T47D (cell line): Measurements from ENCODE around the gene DNAH11.
"Not testable (repeated sequence)": the region's sequence is repeated elsewhere in the genome, so short reads cannot be mapped to it uniquely, and the experiment has no call there.

Source experiments
- DNase-seq, 2 experiments: peaks; one replicate each; pipeline versions ENCODE4 v3.0.0 to v3.0.0-alpha.2; 2011 to 2012; ENCODE audit warnings: low read depth in 1 of 2, low spot score in 1 of 2
- JUND ChIP-seq: IDR thresholded peaks from 2 replicates; pipeline ENCODE4 v1.6.1; 2012; ENCODE audit warnings: low read depth
- in situ Hi-C: cut with HindIII; loops from 2 replicates; pipeline ENCODE4 v1.10.0; 2016; ENCODE audit warnings: low sequenced_read_pairs, low pct_unique_long_range_greater_than_20kb

The DNAH11 gene

GRCh38 chr7:21784989-21785388, 242.2 kb downstream of the DNAH11 start:
- in situ Hi-C loops: no loop called here
- DNase-seq: no peak
- TF ChIP-seq JUND: no peak

DNA sequence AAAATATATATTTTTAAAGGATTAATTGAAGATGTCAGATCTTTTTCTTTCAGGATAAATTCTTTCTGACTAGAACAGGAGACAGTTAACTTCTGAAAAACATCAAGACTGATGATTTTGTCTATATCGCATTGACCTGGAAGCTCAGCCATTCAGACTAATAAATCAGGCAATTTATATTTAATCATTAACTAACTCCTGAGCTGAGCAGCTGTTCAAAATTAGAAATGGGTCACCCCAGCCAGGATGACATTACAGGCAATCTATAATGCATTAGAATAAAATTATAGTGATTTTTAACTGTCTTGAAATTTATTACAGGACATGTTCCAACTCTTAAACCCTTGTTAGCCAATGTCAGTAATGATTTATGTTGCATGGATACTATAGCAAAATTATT, 263.0 kb downstream of the DNAH11 start:
- TF ChIP-seq JUND: no peak
- in situ Hi-C loops: no loop called here

GRCh38 chr7:21806388-21806787, 263.5 kb downstream of the DNAH11 start:
- no peak for DNase-seq
- in situ Hi-C loops: no loop called here
- no peak for TF ChIP-seq JUND

More for the DNA sequence above, 263.0 kb downstream of the DNAH11 start:
- DNase-seq: no peak

DNA sequence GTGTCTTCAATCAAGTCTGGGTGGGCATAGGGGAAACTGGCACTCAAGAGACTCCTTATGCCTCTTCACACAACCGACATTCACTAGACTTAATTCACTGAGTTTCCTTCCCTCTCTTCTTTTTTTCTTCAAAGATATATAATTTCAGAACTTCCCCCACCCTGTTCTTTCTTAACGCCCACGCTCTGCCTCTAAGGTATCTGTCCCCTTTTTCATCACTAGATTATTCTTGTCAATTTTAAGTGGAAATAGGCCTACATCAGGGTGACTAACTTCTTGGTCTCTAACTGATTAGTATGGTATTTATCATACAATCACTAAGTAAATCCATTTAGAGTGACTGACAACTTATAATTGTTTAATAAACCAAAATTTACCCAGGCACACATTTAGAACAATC, 276.2 kb downstream of the DNAH11 start:
- in situ Hi-C loops: no loop called here

GRCh38 chr7:21828841-21829240, 286.0 kb downstream of the DNAH11 start:
- DNase-seq: no peak
- in situ Hi-C loops: no loop called here
- no peak for TF ChIP-seq JUND

More for the DNA sequence above, 276.2 kb downstream of the DNAH11 start:
- TF ChIP-seq JUND: no peak
- no peak for DNase-seq

DNA sequence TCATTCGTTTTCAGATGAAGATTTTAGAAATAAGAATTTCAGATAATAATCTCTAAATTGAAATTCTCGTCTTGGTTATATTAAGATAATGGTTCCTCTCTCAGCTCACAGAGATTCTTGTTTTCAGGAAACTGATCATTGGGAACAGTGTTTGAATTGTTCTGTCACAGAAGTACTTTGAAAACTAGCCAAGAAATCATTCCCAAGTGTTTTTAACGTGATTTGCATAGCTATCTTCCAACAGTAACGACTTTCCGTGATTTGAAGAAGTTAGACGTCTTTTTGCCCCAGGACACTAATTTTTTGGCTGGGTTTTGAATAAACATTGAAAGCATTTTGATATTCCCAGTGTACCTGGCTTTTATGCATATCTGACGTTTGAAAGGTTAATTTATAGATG, 286.9 kb downstream of the DNAH11 start:
- TF ChIP-seq JUND: no peak
- in situ Hi-C loops: no loop called here
- no peak for DNase-seq

DNA sequence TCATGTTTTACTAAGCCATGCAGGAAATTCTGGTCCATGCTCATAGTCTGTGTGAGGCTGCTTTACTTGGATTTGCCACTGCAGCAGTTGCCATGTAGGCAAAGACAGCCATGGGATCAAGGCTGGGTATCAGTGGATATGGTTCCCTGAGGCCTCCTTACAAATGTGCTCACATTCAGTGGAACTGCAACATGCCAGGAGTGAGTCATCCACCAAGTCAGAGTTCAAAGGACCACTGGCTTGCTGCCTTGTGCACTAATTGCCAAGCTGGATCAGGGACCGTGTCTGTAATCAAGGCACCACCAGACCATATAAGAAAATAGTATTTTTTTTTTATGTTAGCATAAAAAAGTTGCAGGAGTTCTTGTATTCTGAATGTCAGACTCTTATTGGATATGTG, 301.9 kb downstream of the DNAH11 start:
- DNase-seq: no peak
- in situ Hi-C loops: no loop called here
- TF ChIP-seq JUND: no peak

GRCh38 chr7:21850531-21851285, 307.9 kb downstream of the DNAH11 start:
- in situ Hi-C loops: no loop called here
- no peak for DNase-seq
- no peak for TF ChIP-seq JUND

DNA sequence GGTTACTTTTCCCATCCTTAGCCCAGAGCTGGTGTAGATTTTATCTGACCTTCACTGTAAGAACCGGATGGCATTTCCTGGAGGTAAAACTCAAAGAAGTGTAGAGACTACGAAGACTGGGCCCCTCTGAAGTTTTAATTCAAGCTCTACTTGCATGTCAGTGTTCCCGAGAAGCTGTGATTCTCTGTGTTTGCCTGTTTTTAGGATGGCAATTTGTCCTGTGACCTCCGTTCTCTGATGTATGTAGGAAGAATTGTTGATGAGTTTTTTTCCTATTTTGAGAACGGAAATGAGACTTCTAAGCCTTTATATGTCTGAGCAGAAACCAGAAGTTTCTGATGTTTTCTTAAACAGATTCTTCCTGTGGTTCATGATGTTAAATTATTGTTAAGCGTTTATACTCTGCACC, 308.7 kb downstream of the DNAH11 start:
- peak in 1 of 2 experiments; percentile 14 for DNase-seq
- TF ChIP-seq JUND: no peak
- in situ Hi-C loops: no loop called here

DNA sequence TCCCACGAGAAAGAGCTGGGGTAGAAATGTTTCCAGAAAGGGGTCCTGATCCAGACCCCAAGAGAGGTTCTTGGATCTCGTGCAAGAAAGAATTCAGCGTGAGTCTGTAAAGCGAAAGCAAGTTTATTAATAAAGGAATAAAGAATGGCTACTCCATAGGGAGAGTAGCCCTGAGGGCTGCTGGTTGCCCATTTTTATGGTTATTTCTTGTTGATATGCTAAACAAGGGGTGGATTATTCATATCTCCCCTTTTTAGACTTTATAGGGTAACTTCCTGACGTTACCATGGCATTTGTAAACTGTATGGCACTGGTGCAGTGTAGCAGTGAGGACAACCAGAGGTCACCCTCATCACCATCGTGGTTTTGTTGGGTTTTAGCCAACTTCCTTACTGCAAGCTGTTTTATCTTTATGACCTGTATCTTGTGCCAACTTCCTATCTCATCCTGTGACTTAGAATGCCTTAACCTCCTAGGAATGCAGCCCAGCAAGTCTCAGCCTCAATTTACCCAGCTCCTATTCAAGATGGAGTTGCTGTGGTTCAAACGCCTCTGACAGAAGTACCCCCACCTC, 322.9 kb downstream of the DNAH11 start:
- DNase-seq, in situ Hi-C loops: not testable (repeated sequence)

DNA sequence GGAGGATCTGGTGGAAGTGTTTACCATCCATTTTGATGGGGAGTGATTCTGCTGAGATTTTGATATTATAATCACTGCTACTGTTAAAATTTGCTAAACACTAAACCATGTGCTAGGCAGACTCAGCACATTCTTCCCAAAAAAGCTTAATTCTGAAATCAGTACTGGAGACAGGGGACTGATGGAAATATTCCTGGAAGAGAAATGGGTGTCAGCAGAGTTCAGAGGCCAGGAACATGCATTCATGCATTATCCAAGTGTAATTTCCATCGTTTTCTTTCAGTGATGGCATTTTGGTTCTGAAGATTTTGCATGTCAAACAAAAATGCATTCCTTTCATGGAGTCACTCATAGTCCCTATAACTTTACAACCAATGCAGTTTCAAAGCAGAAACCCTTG, 323.9 kb downstream of the DNAH11 start:
- DNase-seq: no peak
- in situ Hi-C loops: no loop called here

GRCh38 chr7:21867226-21867625, 324.4 kb downstream of the DNAH11 start:
- TF ChIP-seq JUND: no peak
- in situ Hi-C loops: no loop called here
- no peak for DNase-seq

More for the DNA sequence above, 323.9 kb downstream of the DNAH11 start:
- no peak for TF ChIP-seq JUND

DNA sequence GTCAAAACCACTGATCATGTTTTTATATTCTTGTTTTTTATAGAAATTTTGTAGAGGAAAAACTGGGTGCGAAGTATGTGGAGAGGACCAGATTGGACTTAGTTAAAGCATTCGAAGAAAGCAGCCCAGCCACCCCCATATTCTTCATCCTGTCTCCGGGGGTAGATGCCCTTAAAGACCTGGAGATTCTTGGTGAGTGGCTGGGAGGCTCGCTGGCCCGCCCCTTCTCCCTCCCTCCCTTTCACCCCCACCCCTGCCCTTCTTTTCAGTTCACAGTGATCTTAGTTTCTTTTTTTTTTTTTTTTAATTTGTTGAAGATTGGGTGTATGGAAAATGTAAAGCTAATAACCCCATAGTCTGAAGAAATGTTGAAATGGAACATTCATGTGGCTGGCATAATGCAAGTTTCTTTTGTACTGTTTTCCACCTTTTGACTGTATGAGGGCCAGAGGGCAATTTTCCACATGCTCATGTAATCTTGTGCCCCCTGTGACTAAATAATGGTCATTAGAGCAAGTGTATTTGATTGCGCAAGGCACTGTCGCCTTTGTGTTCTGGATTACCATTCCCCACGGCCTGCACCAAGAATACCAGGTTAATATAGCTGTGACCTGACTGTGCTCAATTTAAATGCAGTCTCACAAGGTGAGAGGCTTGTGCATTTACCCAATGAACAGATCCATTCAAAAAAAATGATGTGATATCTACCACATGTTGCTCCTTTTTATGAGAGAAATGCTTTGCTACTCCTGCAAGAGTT, 325.2 kb downstream of the DNAH11 start:
- no peak for TF ChIP-seq JUND
- in situ Hi-C loops: no loop called here
- DNase-seq: no peak
